ENCODE data around the gene MEI4. TPM values are rescaled to one million over a fixed set of nuclear protein-coding genes. Genes with fewer than 3 reads are reported as not detected.

Gene MEI4
- polyA plus RNA-seq, 1 experiment: not detected

DNA sequence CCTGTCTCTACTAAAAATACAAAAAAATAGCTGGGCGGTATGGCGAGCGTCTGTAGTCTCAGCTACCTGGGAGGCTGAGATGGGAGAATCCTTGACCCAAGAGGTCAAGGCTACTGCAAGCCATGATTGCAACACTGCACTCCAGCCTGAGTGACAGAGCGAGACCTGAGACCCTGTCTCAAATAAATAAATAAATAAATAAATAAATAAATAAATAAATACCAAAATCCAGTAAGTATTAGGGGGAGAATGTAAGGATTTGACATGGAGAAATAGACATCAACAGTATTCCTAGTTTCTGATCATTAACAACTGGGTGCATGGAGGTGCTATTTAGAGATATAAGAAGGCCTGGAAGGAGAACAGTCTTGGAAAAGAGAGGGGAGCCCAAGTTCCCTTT, 125.7 kb downstream of the MEI4 start:
- Histone ChIP-seq H3K4me3 (ENCODE audit: low read depth, low read length) (no peak overlapping the region), H3K27me3 (ENCODE audit: control insufficient read depth, insufficient read depth, low read length) (no peaks in the 10 kb centered on the region), H3K36me3 (ENCODE audit: control insufficient read depth, insufficient read depth, low read length) (no peaks in the 10 kb centered on the region)
- CTCF ChIA-PET: no interaction called here
- TF ChIP-seq, protein P1, sequence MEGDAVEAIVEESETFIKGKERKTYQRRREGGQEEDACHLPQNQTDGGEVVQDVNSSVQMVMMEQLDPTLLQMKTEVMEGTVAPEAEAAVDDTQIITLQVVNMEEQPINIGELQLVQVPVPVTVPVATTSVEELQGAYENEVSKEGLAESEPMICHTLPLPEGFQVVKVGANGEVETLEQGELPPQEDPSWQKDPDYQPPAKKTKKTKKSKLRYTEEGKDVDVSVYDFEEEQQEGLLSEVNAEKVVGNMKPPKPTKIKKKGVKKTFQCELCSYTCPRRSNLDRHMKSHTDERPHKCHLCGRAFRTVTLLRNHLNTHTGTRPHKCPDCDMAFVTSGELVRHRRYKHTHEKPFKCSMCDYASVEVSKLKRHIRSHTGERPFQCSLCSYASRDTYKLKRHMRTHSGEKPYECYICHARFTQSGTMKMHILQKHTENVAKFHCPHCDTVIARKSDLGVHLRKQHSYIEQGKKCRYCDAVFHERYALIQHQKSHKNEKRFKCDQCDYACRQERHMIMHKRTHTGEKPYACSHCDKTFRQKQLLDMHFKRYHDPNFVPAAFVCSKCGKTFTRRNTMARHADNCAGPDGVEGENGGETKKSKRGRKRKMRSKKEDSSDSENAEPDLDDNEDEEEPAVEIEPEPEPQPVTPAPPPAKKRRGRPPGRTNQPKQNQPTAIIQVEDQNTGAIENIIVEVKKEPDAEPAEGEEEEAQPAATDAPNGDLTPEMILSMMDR (IDR thresholded peaks at IDR 0.05; ENCODE audit: insufficient read depth, low read depth, low read length): no peak
- POLR2A ChIA-PET: no interaction called here
- DNase-seq (ENCODE audit: low read depth): no peak

DNA sequence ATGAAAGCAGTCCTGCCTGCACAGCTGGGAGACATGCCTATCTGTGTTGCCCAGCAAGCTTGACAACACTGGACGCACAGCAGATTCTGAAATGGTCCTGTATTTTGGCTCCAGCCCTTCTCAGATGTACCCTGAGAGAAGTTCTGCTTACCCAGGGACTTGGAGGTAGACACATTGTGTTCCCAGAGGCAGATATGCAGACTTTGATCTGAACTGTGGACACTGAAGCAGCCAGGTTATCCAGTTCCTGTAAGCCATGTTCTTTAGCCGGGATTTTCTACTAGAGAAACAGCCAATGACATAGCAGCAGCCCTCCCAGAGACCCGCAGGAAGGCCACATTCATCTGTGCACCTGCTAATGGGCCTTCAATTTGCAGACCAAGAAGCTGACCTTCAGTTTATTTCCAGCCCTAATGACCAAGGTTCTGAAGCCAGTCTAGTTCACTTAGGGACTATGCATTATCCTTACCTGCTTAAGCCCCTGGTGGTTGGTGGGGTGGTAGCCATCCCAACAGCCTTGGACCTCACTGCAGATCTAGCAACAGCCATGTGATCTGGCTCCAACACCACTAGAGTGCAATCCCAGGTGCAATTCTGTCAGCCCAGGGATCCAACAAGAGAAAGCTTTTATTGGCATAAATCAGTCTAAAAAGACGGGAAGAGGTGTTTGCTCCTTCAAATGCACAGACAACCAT, 134.2 kb downstream of the MEI4 start:
- H3K36me3 ChIP-seq (ENCODE audit: control insufficient read depth, insufficient read depth, low read length): no peaks in the 10 kb centered on the region
- H3K27me3 ChIP-seq (ENCODE audit: control insufficient read depth, insufficient read depth, low read length): no peaks in the 10 kb centered on the region
- POLR2A ChIA-PET: no interaction called here
- CTCF ChIA-PET: no interaction called here
- no peak overlapping the region for H3K4me3 ChIP-seq (ENCODE audit: low read depth, low read length)
- DNase-seq (ENCODE audit: low read depth): no peak
- TF ChIP-seq, protein P1 (IDR thresholded peaks at IDR 0.05; ENCODE audit: insufficient read depth, low read depth, low read length): no peak

DNA sequence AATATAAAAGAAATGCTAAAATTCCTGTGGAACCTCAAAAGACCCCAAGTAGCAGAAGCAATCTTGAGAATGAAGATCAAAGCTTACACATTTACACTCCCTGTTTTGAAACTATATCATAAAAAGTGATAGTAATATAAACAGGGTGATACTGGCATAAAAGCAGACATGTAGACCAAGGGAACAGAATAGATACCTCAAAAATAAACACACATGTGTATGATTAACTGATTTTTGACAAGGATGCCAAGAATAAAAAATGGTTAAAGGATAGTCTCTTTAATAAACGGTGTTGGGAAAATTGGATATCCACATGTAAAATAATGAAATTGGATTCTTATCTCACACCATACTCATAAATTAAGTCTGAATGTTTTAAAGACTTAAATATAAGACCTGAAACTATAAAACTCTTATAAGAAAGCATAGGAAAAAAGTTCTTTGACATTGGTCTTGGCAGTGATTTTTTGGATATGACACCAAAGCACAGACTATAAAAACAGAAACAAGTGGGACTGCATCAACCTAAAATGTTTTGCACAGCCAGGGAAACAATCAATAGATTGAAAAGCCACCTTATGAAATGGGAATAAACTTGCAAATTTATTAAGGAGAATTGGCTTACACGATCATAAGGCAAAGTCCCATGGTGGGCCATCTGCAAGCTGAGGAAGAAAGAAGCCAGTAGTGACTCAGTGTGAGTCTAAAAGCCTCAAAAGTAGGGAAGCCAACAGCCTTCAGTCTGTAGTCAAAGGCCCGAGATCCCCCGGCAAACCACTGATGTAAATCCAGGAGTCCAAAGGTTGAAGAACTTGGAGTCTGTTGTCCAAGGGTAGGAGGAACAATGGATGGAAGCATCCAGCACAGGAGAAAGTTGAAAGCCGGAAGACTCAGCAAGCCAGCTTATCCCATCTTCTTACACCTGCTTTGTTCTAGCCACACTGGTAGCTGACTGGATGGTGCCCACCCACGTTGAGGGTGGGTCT, 144.3 kb downstream of the MEI4 start:
- TF ChIP-seq, protein P1 (IDR thresholded peaks at IDR 0.05; ENCODE audit: insufficient read depth, low read depth, low read length): no peak
- Histone ChIP-seq H3K27me3 (ENCODE audit: control insufficient read depth, insufficient read depth, low read length) (no peaks in the 10 kb centered on the region), H3K4me3 (ENCODE audit: low read depth, low read length) (no peak overlapping the region), H3K36me3 (ENCODE audit: control insufficient read depth, insufficient read depth, low read length) (no peaks in the 10 kb centered on the region)
- ChIA-PET POLR2A (no interaction called here), CTCF (no interaction called here)
- no peak for DNase-seq (ENCODE audit: low read depth)

DNA sequence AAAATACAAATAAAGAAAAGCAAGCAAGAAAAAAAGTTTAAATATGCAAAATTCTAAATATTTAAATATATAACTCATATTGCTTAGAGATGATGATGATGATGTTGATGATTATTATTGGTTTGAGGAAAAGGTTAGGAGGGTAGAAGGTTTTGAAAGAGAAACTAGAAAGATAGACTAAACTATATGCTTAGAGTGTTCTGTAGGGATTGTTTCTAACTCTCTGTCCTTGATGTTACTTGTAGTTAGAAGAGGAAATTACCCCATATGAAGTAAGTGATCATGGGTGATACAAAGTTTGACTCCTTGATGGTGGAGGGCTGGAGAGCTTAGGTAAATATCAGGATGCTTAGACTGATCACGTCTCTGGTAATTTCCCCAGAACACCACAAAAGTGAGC, 159.5 kb downstream of the MEI4 start:
- TF ChIP-seq, protein P1 (IDR thresholded peaks at IDR 0.05; ENCODE audit: insufficient read depth, low read depth, low read length): no peak
- no peak for DNase-seq (ENCODE audit: low read depth)
- POLR2A ChIA-PET: no interaction called here
- no peaks in the 10 kb centered on the region for H3K27me3 ChIP-seq (ENCODE audit: control insufficient read depth, insufficient read depth, low read length)
- H3K4me3 ChIP-seq (ENCODE audit: low read depth, low read length): no peak overlapping the region
- H3K36me3 ChIP-seq (ENCODE audit: control insufficient read depth, insufficient read depth, low read length): no peaks in the 10 kb centered on the region
- CTCF ChIA-PET: no interaction called here

DNA sequence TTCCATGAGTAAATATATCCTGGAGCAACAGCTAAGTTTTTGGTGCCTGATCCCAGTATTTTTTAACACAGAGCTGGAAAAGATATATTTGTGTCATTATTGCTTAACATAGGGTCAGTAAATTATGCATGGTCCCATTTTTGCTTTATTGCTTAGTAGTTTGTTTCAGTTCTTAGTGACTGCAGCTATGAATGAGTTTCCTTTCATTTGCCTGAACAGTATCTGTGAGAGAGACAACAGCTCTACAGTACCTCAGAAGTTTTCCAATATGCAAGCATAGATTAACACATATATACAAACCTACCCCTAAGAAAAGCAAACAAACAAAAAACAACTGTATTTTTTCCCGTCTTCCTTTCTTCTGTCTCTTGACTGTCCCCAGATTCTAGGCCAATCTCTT, 160.3 kb downstream of the MEI4 start:
- Histone ChIP-seq H3K27me3 (ENCODE audit: control insufficient read depth, insufficient read depth, low read length) (no peaks in the 10 kb centered on the region), H3K36me3 (ENCODE audit: control insufficient read depth, insufficient read depth, low read length) (no peaks in the 10 kb centered on the region), H3K4me3 (ENCODE audit: low read depth, low read length) (no peak overlapping the region)
- DNase-seq (ENCODE audit: low read depth): no peak
- CTCF ChIA-PET: no interaction called here
- TF ChIP-seq, protein P1 (IDR thresholded peaks at IDR 0.05; ENCODE audit: insufficient read depth, low read depth, low read length): no peak
- POLR2A ChIA-PET: no interaction called here
